GM21423 (cell line): ENCODE results near the gene COL23A1.

Source experiments
- ATAC-seq: cut with Tn5 transposase; IDR thresholded peaks from one replicate; pipeline ENCODE4 v1.9.1; 2021; ENCODE audit warnings: mild to moderate bottlenecking, moderate library complexity; ENCODE audit not compliant: unreplicated experiment

COL23A1 gene

DNA sequence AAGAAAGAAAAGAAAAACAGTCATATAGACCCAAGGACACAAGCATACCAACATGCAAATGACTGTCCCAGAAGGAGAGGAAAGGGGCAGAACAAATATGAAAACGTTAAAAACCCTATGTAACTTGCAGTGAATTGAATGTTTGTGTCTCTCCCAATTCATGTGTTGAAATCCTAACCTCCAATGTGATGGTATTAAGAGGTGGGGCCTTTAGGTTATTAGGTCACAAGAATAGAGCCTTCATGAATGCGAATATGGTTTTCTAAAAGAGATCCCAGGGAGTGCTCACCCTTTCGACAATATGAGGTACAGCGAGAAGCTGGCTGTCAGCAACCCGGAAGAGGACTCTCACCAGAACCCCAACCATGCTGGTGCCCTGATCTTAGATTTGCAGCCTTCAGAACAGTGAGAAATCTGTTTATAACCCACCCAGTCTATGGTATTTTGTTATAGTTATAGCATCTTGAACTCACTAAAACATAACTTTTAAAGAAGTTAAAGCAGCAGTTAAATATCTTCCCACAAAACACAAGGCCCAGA lies 371.9 kb downstream of the COL23A1 start:
- ATAC-seq: no peak

DNA sequence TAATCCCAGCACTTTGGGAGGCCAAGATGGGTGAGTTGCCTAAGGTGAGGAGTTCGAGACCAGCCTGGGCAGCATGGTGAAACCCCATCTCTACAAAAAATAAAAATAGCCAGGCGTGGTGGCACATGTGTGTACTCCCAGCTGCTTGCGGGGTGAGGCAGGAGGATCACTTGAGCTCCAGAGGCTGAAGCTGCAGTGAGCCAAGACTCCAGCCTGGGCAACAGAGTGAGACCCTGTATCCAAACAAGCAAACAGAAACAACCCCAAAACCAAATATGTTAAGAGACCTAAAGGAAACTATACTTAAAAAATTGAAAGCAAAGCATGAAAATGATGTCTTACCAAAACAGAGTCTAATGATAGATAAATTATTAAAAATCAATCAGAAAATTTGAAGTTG lies 373.4 kb downstream of the COL23A1 start:
- no peak for ATAC-seq

DNA sequence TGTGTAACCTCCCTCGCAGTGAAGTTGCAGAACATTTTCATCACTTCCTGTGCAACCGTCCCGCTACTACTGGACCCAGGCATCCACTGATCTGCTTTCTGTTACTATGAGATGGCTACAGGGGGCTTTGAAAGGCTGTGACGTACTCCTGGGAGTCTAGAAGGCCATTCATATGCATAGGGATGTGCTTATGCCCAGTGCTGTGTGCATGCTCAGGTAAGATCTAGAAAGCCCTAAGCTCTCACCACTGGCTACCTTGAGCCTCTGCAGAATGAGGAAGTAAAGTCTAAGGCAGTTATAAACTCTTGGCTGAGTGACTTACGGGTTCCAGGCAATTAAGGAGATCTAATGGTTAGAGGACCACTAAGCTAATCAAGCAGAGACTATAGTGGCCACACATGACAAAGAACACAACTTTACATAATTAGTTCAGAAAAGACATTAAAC lies 374.1 kb downstream of the COL23A1 start:
- no peak for ATAC-seq

DNA sequence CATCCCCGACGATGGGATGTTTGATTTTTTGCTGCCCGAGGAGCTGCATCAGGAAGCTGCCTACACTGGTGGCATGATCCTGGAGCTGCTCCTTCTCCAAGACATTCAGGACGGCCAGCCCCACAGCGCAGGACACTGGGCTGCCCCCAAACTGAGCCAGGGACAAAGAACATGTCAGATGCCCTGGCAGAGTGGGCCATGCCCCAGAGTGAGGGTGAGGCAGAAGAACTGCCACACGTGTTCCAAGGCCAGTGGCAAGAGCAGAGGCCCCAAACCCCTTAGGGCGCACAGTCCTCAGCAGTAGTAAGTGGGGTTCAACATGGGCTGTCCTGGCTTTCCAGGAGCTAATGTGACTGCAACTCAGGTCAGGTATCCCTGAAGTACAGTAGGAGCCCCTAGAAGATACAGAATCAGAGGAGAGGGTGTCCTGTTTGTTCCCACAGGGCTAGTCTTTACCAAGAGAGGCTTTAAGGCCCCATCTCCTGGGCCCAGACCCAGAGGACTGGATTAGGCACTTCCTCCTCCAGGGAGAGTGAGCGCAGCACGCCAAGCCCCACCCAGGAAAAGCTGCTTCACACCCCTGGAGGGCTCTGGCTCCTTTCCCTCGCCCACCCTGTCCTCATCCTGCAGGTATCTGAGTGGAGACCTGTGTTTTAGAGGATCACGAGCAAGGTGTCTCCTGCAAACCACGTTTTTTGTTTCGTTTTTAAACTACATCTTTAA lies 374.8 kb downstream of the COL23A1 start:
- ATAC-seq: no peak

DNA sequence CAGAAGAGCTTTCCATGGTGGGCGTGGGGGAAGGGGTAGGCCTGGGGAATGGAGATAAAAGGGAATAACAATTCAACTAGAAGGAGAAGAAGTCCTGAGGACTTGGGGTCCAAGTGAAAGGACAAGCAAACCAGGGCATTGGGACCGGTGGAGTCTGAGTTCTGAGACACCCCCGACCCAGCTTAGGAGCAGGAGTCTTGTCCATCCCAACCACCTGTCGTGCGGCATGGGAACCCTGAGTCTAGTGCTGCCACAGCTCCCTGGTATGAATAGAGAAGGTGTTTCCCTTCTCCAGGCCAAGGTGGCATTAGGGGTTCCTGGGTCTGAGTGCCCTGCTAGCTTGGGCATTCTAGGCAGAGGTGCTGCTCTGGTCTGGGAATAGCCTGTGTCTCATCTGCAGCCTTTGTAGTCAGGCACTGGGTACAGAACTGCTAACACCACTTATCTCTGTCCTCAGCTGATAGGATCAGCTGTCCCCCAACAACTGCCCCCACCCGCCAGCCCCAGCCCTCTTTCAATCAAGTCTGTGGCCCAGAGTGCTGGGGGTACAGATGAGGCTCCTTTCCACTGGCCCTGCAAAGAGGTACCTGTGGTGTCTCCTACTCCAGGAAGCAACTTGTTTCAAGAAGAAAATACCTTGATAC lies 375.9 kb downstream of the COL23A1 start:
- no peak for ATAC-seq

DNA sequence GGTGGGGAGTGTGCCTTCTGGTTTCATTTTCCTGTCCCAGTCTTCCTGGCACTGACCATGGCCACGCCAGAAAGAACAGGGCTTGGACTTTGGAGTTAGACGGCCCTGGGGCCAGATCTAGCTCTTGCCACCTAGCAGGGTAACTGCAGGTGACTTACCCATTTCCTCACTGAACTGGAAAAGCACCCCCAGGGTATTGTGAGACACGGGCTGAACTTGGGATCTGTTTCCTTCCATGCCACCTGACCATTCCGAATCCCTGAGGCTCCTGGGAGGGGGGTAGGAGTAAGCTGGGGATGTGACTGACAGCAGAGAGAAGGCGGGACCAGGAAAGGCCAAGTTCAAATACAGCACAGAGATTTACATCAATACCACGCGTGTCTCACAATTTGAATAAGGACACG lies 376.4 kb downstream of the COL23A1 start:
- ATAC-seq: no peak

DNA sequence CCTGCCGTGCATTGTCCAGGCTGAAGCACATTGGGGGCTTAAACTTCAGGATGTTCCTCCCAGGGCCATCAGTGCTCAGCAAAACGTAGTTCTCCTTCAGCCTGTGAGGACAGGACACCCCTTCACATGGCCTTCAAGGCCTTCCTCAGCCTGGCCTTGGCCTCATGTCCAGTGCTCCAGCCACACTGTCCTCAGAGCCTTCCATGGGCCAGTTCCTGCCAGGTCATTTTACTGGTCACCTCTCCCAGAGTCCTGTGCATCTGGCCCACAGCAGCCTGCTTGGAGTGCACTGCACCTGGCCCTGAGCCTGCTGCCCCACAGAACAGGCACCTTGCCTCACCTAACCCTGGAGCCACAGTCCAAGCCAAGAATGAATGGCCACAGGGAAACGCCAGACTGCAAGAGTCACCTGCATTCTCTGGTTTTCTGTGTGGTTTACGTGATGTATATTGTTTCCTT lies 377.2 kb downstream of the COL23A1 start:
- ATAC-seq: no peak

DNA sequence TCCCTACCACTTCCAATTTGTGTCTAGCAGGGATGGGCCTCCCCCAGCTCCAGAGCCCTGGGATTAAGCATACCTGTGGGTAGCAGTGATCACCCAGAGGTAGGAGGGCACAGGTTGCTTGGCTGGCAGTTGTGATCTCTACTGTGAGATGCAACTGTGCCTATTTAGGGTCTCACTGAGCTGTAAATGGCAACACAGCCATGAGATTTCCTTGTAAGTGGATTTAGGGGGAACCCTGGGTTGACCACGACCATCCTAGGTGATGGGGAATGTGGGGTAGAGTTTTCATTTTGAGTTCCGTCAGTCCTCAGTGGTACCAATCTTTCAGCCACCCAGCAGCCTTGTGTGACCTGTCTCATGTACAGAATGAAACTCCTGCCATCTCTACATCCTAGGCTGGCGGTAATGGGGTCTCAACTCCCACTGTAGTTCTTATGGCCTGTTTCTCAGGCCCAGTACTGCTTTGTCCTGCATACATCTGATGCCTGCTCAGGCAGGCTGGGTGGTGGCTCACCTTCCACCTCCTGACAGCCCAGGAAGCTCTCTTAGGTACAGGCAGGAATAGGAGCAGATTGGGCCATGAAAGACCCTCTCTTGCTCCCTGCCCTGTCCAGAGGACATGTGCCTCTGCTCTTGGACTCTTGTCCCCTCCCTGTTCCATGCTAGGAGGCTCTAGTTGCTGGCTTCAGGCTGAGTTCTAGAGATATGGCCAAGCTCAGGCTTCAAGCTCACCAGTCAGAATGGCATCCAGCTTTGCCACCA lies 377.8 kb downstream of the COL23A1 start:
- ATAC-seq: no peak

DNA sequence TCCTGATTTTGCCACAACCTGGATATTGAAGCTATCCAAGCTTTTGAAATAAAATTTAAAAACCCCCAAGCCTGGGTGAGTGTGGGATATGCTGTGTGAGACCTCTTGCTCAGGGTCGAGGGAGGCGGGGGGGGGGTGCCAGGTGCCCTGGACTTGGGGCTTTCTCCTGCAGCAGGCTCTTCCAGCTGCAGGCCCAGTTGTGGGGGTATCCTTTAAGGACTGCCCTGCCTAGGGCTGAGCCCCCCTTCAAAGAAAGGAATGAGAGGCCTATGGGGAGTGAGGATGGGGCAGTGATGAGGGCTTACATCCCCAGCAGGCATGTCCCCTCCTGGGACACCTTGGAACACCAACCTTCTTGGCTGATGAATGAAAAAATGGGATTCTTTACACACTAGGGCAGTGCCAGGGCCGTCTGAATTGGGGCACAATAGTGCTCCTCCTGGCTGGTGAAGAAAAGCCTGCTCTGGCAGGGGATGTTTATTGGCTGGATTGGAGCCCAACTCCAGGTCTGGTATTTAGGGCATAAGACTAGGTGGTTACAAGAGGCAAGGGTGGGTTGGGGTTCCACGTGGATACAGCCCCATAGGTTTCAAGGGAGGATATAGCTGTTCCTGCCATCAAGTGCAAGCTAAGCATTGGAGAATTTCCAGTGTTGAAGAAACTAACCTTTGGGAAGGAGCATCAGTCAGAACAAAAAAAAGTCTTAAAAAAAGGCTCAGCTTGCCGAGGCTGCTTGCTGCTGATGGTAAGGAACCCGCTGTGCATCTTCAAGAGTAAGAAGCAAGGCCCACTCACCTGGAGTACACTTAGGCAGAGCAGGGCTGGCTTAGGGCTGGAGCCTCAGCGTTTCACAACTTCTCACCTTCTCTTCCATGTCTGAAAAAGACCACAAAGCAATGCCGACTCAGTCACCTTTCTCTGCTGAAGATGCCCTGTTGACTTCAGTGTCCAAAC lies 378.8 kb downstream of the COL23A1 start:
- no peak for ATAC-seq

DNA sequence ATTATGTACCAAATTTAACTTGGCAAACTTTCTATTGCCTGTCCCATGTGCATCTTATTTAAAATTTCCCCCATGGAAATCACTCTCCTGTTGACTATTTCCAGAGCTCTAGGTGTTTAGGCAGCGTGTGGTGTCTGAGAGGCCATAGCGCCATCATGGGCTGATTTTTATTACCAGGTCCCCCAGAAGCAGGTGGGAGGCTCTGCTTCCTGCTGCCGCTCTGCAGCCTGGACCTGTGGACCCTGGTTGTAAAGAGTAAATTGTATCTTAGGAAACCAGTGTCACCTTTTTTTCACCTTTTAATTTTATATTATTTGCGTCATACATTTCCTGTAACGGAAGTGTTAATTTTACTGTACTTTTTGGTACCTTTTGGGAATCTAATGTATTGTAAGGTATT lies 379.5 kb downstream of the COL23A1 start:
- no peak for ATAC-seq

DNA sequence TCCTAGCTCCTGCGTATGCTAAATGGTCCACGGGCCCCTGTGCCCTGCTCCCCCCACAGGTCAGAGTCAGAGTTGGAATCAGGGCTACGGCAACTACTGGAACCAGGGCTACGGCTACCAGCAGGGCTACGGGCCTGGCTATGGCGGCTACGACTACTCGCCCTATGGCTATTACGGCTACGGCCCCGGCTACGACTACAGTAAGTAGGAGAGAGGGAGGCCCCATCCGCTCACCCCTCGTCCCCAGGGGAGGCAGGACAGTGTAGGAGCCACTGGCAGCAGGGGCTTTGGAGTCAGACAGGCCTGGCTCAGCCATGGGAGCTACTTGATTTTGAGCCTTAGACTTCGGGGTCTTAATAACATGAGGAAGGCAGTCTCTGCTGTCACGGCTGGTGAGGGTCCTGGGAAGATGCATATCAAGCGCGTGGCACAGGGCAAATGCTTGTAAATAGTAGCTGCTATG lies 380.1 kb downstream of the COL23A1 start:
- no peak for ATAC-seq

DNA sequence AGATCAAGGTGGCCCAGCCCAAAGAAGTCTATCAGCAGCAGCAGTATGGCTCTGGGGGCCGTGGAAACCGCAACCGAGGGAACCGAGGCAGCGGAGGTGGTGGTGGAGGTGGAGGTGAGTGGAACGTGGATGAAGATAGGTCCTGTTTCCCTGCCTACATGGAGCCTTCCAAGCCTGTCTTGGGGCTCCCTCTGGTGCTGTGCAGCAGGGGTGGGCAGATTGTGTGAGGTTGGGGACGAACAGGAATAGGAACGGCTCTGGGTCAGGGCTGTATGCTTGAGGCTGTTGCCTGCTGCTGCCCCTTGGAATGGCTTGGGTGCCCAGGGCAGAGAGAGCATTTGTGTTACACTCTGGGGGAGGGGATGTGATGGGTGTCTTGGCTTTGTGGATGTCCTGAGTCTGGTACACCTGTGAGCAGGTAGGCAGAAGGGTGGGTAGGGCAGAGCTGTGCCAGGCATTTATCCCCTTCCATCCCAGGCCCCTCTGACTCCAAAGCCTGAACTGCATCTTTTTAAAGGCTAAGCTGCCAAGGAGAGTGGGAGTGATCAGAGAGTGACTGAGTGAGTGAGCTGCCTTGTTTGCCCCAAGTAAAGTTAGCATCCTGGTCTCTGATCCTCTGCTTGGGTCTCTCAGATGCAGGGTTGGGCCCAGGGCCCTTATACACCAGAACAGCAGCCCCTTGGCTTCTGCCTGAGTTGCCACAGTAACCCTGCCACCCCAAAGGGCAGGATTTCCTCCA lies 380.7 kb downstream of the COL23A1 start:
- ATAC-seq: no peak

DNA sequence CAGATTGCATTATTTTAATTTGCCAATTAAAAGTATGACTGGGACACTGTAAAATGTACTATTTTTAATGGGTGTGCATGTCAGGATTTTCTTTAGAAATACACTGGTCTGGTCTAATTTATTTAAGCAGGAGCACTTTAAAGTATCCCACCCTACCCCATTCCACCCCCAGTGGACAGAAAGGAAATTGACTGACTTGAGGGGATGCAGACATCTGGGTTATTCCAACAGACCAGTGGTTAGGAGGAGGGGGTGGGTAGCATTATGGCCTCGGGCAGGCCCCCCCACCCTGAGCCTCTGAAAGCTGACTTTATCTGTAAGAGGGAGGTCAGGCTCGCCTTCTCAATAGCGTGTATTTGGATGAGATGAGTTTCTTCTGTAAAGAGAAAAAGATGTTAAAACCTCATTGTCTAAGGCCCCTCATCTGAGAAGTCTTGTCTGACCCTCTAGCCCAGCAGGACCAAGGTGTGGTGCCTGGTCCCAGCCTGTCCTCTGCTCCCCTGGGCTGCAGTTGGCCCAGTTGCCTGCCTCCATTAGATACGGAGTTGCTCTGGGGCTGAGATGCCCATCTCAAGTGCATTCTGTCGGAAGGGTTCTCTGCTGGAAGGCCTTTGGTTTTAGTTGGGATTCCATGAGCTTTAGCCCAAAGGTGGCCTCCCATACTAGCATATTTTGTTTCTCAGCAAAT lies 381.5 kb downstream of the COL23A1 start:
- ATAC-seq: no peak

DNA sequence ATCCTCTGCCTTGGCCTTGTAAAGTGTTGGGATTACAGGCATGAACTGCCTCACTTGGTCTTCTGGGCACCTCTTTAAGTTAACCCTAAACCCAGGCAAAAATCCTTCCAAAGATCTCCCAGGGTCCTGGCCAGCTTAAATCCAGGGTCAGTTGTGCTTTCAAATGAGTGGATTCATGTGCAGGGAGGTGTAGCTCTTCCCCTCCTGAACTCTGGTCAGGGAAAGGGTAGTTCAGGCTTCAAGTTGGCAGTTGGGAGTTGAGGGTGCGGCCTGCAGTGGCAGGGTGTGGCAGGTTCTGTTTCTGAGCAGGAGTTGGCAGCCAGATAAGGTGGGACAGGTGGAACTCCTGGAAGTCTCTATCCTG lies 382.3 kb downstream of the COL23A1 start:
- no peak for ATAC-seq

DNA sequence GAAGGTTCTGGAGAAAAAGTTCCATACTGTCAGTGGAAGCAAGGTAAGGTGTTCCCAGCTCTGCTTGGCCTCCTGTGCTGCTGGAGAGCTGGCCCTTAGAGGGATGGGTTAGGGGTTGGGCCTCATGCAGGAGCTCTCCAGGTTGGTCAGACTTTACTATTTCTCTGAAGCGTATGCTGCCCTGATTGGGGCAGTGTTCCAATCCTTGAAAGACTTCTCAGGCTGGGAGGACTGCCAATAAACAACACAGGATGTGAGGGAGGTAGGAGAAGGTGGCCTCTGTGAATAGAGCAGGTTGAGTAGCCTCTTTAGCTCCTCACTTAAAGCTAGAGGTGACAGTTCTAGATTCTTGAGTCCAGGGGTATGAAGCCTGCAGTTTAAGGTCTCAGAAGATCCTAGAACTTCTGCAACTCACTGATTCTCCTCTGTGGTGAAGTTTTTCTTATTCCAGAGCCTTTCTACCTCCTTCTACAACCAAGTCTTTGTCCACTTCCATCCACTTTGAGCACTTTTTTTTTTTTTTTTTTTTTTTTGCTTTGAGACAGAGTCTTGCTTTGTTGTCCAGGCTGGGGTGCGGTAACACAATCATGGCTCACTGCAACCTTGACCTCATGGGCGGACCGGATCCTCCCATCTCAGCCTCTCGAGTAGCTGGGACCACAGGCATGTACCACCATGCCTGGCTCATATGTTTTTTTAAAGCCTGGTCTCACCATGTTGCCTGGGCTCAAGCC lies 382.8 kb downstream of the COL23A1 start:
- no peak for ATAC-seq

DNA sequence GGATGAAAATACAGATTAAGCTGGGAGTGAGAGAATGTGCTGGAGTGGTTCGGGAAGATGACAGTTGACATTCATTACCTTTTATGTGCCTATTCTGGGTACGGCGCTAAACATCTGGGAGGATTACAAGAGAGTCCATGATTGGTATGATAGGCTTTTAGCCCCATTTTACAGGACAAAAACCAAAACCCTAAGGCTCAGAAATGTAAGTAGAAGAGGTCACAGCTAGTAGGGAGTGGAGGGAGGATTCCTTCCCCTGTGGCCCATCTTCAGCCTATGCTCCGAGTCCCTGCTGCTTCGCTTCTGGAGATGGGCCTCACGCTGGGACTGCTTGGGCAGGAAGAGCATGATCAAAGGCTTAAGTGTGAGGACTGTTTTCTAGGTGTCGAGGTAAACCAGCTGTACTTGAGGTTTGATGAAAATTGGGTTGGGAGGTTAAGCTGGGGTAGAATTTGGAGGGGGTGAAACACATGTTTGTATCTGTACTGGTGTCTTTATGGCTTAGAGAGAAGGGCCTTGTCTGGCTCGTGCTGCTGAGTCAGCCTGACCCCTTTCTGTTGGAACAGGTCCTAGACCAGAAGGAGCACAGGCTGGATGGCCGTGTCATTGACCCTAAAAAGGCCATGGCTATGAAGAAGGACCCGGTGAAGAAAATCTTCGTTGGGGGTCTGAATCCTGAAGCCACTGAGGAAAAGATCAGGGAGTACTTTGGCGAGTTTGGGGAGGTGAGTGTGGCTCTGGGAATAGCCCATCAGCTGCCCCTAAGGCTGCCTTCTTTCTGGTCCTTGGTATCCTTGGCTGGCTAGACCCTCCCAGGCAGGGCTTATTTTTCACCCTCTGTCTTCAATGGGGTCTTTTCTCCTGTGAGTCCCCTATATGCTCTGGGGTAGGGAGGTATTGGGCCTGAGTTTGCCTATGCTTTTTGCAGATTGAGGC lies 383.8 kb downstream of the COL23A1 start:
- ATAC-seq: no peak

DNA sequence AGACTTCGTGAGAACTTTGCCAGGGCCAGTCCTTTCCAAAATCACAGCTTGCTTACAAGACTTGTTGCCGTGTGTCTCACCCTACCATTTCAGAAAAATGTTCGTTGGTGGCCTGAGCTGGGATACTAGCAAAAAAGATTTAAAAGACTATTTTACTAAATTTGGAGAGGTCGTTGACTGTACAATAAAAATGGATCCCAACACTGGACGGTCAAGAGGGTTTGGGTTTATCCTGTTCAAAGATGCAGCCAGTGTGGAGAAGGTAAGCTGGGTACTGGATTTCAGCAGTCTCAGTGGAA lies 384.5 kb downstream of the COL23A1 start:
- ATAC-seq: no peak
